SW 1271 (cell line): Measurements from ENCODE around the gene MYDGF.
A peak's percentile ranks its signal among the peaks of the same experiment; 100 is the strongest.
"Not testable (repeated sequence)": the region's sequence is repeated elsewhere in the genome, so short reads cannot be mapped to it uniquely, and the experiment has no call there.

ENCODE experiments used
- DNase-seq, 2 experiments: peaks; one replicate each; lab custom pipeline; 2025; lab: John Stamatoyannopoulos, UW

The MYDGF gene

GRCh38 chr19:4699826-4700692, 29.9 kb upstream of the MYDGF start:
- DNase-seq, result no peak

- DNase-seq, result no peak
These were observed 27.2 kb upstream of the MYDGF start for GRCh38 chr19:4697304-4697703.

- no peak for DNase-seq
These were observed 25.1 kb upstream of the MYDGF start for GRCh38 chr19:4695224-4695731.

GRCh38 chr19:4694211-4694987, 24.3 kb upstream of the MYDGF start:
- peak; percentile 59 to 68 for DNase-seq

GRCh38 chr19:4693471-4694121, 23.5 kb upstream of the MYDGF start:
- no peak for DNase-seq

GRCh38 chr19:4693078-4693350, 22.9 kb upstream of the MYDGF start:
- DNase-seq, result no peak

GRCh38 chr19:4692251-4693077, 22.3 kb upstream of the MYDGF start:
- DNase-seq, result no peak

GRCh38 chr19:4691373-4691772, 21.2 kb upstream of the MYDGF start:
- no peak for DNase-seq

- DNase-seq, result no peak
These were observed 20.2 kb upstream of the MYDGF start for GRCh38 chr19:4690361-4690760.

GRCh38 chr19:4689403-4689802, 19.3 kb upstream of the MYDGF start:
- no peak for DNase-seq

- no peak for DNase-seq
These were observed 18.4 kb upstream of the MYDGF start for GRCh38 chr19:4688587-4688986.

GRCh38 chr19:4687396-4687795, 17.3 kb upstream of the MYDGF start:
- DNase-seq, result no peak

- DNase-seq, result no peak
These were observed 16.6 kb upstream of the MYDGF start for GRCh38 chr19:4686700-4687099.

- DNase-seq, result no peak
These were observed 14.4 kb upstream of the MYDGF start for GRCh38 chr19:4684312-4685095.

GRCh38 chr19:4682417-4683200, 12.5 kb upstream of the MYDGF start:
- DNase-seq, result no peak

GRCh38 chr19:4680021-4680420, 9.9 kb upstream of the MYDGF start:
- not testable (repeated sequence) for DNase-seq

GRCh38 chr19:4678881-4679790, 9.0 kb upstream of the MYDGF start:
- no peak for DNase-seq

- peak in 1 of 2 experiments; percentile 17 for DNase-seq
These were observed 7.0 kb upstream of the MYDGF start for GRCh38 chr19:4676955-4677731.
